22Rv1 (cell line): ENCODE data around the gene SERP2.

Experiments used
- CTCF ChIP-seq: fragments of 450-650 bp; IDR thresholded peaks from 2 replicates; pipeline ENCODE4 v1.5.1; 2017; ENCODE audit warnings: mild to moderate bottlenecking
- ZFX ChIP-seq: fragments of 450-650 bp; IDR thresholded peaks from 2 replicates; pipeline ENCODE4 v1.6.1; 2017; ENCODE audit warnings: antibody characterized with exemption, borderline replicate concordance

- TF ChIP-seq CTCF (no peak), ZFX (no peak)
Observed at GRCh38 chr13:44425041-44425814, 51.6 kb downstream of the SERP2 start.
